RWPE2 (cell line): ENCODE data around the gene SMO.
A peak's percentile ranks its signal among the peaks of the same experiment; 100 is the strongest.

Experiments
- ATAC-seq: fragments of 200-7000 bp; cut with Tn5 transposase; 3 replicates; pipeline ENCODE4 v1.9.1; 2021; ENCODE audit warnings: low read depth
- DNase-seq: peaks from one replicate; pipeline ENCODE4 v3.0.0-alpha.2; 2020; ENCODE audit warnings: low spot score
- H3K27ac ChIP-seq: fragments of 450-650 bp; 2 replicates; pipeline ENCODE4 v1.5.1; 2017; ENCODE audit warnings: mild to moderate bottlenecking; ENCODE audit not compliant: poor library complexity, severe bottlenecking
- H3K27me3 ChIP-seq: fragments of 250-450 bp; sonication (Bioruptor Pico); 2 replicates; pipeline ENCODE4 v1.5.1; 2021; ENCODE audit warnings: mild to moderate bottlenecking, moderate library complexity; ENCODE audit not compliant: insufficient read depth, poor library complexity, severe bottlenecking
- H3K36me3 ChIP-seq: fragments of 250-450 bp; sonication (Bioruptor Pico); 2 replicates; pipeline ENCODE4 v1.5.1; 2020; ENCODE audit warnings: low read depth, mild to moderate bottlenecking, moderate library complexity
- H3K4me1 ChIP-seq: fragments of 250-450 bp; sonication (Bioruptor Pico); 2 replicates; pipeline ENCODE4 v1.5.1; 2021; ENCODE audit warnings: mild to moderate bottlenecking, moderate library complexity; ENCODE audit not compliant: insufficient read depth, poor library complexity, severe bottlenecking
- H3K4me3 ChIP-seq: fragments of 250-450 bp; sonication (Bioruptor Pico); 2 replicates; pipeline ENCODE4 v1.5.1; 2021; ENCODE audit warnings: mild to moderate bottlenecking, moderate library complexity; ENCODE audit not compliant: severe bottlenecking
- H3K9me3 ChIP-seq: fragments of 250-450 bp; sonication (Bioruptor Pico); 2 replicates; pipeline ENCODE4 v1.5.1; 2021; ENCODE audit warnings: mild to moderate bottlenecking, moderate library complexity; ENCODE audit not compliant: severe bottlenecking
- TF ChIP-seq, protein P1 (sequence below): fragments of 450-650 bp; IDR thresholded peaks from one replicate; pipeline ENCODE4 v1.5.1; 2017; ENCODE audit warnings: mild to moderate bottlenecking, moderate library complexity; ENCODE audit not compliant: poor library complexity, severe bottlenecking

The SMO gene

DNA sequence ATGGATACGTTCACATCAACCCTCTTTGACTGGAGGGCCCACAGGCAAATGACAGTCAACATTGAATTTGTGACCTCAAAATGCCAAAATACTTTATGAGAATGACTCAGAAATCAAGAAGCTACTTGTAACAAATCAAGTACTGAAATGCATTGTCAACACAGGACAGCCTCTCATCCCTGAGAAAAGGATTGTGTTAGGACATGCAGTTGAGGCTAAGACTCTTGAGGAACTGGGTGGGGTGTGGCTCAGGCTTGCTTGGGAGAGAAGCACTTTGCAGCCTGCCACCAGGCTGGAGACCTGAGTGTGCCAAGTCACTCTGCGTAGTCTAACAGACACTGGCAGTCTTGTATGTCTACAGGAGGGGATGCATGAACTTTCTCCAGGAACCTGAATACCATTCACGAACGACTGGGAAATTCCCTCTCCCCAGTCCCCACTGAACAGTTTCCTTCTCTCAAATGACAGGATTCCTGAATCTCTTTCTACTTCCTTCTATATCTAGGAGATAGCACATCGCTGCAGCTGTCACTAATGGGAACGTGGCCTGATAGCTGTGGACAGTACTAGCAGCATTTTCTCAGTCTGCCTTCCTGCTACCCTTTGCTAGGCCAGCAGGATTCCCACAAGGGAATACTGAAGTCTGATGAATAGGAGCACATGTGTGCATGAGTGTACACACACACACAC lies 3.3 kb upstream of the SMO start:
- TF ChIP-seq, protein P1, sequence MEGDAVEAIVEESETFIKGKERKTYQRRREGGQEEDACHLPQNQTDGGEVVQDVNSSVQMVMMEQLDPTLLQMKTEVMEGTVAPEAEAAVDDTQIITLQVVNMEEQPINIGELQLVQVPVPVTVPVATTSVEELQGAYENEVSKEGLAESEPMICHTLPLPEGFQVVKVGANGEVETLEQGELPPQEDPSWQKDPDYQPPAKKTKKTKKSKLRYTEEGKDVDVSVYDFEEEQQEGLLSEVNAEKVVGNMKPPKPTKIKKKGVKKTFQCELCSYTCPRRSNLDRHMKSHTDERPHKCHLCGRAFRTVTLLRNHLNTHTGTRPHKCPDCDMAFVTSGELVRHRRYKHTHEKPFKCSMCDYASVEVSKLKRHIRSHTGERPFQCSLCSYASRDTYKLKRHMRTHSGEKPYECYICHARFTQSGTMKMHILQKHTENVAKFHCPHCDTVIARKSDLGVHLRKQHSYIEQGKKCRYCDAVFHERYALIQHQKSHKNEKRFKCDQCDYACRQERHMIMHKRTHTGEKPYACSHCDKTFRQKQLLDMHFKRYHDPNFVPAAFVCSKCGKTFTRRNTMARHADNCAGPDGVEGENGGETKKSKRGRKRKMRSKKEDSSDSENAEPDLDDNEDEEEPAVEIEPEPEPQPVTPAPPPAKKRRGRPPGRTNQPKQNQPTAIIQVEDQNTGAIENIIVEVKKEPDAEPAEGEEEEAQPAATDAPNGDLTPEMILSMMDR: no peak
- H3K27ac ChIP-seq: no peak overlapping the region
- H3K36me3 ChIP-seq: no peaks in the 10 kb centered on the region
- H3K4me3 ChIP-seq: no peak overlapping the region
- H3K27me3 ChIP-seq: no peaks in the 10 kb centered on the region
- ATAC-seq: peak; percentile 60
- peaks cover 4% of the 10 kb centered on the region for H3K4me1 ChIP-seq
- no peak for DNase-seq
- peaks cover 2% of the 10 kb centered on the region for H3K9me3 ChIP-seq

DNA sequence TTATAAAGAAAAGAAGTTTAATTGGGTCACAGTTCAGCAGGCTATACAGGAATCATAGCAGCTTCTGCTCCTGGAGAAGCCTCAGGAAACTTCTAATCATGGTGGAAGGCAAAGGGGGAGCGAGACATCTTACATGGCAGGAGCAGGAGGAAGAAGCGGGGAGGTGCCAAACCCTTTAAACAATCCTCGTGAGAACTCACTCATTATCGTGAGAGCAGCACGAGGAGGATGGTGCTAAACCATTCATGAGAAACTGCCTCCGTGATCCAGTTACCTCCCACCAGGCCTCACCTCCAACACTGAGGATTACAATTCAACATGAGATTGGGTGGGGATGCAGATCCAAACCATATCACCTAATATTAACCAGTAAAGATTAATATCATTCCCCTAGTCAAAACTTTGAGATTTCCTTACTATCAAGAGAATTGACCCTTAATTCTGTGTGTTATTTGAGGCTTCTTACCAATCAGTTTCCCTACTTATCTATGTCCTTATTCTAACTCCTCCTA lies 1.6 kb upstream of the SMO start:
- Histone ChIP-seq H3K36me3 (no peaks in the 10 kb centered on the region), H3K4me1 (peaks cover 4% of the 10 kb centered on the region), H3K4me3 (no peak overlapping the region), H3K9me3 (no peaks in the 10 kb centered on the region), H3K27ac (no peak overlapping the region), H3K27me3 (no peaks in the 10 kb centered on the region)
- no peak for ATAC-seq
- no peak for DNase-seq
- TF ChIP-seq, protein P1: no peak

DNA sequence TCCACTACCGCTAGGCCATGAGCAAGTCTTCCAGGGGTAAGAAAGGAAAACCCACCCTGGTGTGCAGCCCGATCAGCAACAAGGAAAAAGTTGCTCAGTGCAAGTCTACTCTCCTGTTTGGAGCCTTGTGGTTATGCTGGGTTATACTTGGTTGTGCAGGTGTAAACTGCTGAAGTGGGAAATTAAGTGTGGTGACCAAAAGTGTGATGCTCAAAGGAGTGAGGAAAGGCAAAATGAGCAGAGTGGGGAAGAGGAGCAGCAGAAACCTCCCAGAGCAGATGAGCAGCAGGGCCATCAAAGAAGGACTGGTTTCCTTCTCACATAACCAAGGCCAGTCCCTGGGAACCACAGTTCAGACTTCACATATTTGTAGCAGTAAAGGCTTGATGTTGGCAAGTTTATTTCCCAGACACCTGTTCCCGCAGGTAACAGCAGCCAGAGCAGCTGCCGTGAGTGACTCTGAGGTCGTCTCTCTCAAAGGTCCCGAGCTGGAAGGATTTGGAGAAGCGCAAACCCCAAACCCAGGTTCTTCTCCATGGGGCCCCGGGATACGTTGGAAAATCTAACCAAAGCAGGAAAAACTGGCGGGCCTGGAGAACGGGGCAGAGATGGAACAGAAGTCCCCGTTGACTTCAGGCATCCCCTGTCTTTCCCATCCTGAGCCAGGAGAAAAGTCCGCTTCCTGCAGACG lies 607 bp upstream of the SMO start:
- DNase-seq: no peak
- no peak overlapping the region for H3K27ac ChIP-seq
- H3K4me3 ChIP-seq: peak overlapping the region; percentile 76

DNA sequence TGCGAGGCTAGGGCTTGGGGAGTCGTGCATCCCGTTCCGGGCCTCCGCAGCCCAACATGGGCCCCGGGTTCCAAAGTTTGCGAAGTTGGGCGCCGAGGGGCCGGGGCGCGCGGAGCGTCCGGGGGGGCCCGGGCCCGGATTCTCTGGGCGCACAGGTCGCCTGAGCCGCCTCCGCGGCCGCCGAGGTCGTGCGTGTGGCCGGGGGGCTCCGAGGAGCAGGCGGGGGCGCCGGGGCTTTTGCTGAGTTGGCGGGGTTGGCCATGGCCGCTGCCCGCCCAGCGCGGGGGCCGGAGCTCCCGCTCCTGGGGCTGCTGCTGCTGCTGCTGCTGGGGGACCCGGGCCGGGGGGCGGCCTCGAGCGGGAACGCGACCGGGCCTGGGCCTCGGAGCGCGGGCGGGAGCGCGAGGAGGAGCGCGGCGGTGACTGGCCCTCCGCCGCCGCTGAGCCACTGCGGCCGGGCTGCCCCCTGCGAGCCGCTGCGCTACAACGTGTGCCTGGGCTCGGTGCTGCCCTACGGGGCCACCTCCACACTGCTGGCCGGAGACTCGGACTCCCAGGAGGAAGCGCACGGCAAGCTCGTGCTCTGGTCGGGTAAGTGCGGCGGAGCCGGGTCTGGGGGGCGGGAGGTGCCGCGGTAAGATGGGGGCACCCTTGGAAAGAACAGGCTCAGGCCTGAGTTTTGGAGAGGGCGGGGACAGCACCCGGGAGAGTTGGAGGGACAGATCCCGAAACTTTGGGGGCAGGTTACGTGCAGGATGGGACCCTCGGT lies 643 bp downstream of the SMO start:
- H3K36me3 ChIP-seq: no peaks in the 10 kb centered on the region
- no peak for DNase-seq
- ATAC-seq: peak; percentile 35
- H3K4me1 ChIP-seq: peaks cover 4% of the 10 kb centered on the region
- TF ChIP-seq, protein P1: no peak
- H3K4me3 ChIP-seq: peak overlapping the region; percentile 76
- H3K9me3 ChIP-seq: no peaks in the 10 kb centered on the region
- no peak overlapping the region for H3K27ac ChIP-seq
- H3K27me3 ChIP-seq: no peaks in the 10 kb centered on the region

More for the DNA sequence above, 607 bp upstream of the SMO start:
- TF ChIP-seq, protein P1: no peak
- ATAC-seq: no peak; the same call in 2 of the 3 replicates
- Histone ChIP-seq H3K27me3 (no peaks in the 10 kb centered on the region), H3K4me1 (peaks cover 4% of the 10 kb centered on the region), H3K9me3 (no peaks in the 10 kb centered on the region), H3K36me3 (no peaks in the 10 kb centered on the region)
